K562 (cell line): ENCODE data around the gene TICRR. TPM values are rescaled to one million over a fixed set of nuclear protein-coding genes. Genes with fewer than 3 reads are reported as not detected.

Source experiments
- ATAC-seq: fragments of 200-7000 bp; cut with Tn5 transposase; 3 replicates; pipeline ENCODE4 v1.9.1; 2020; ENCODE audit warnings: moderate library complexity
- BruUV-seq: library from RNA; stranded (reverse); fragments of 400-500 nt; replicated peaks from 2 replicates; lab custom pipeline; 2021; lab: Mats Ljungman, UMichigan
- CTCF ChIA-PET: fragments of 300-600 bp; formaldehyde crosslinking; extraction: SDS; loops from one replicate; lab custom pipeline; 2021; ENCODE audit warnings: low intra/inter-chr PET ratio; lab: Yijun Ruan, JAX
- POLR2A ChIA-PET: fragments of 300-600, 350-650 bp; sonication (Branson Sonifier 250); formaldehyde crosslinking; extraction: SDS; loops from one replicate; lab custom pipeline; 2021; ENCODE audit warnings: antibody characterized with exemption, inconsistent platforms; lab: Yijun Ruan, JAX
- DNase-seq, 4 experiments: peaks; one replicate each; pipeline versions ENCODE4 v3.0.0 to v3.0.0-alpha.2; 2011 to 2018; ENCODE audit warnings: low spot score in 3 of 4, mixed read lengths in 3 of 4; ENCODE audit errors: extremely low read depth in 1 of 4
- FAIRE-seq: peaks from 2 replicates; lab custom pipeline; 2011; peaks lifted over from hg19 to GRCh38; lab: Jason Lieb, UNC
- H2AFZ ChIP-seq: 2 replicates; pipeline ENCODE4 v1.6.0; 2011; ENCODE audit warnings: low read depth, low read length, control low read depth, inconsistent platforms
- H3K27ac ChIP-seq: fragments of 200-600 bp; 3 replicates; pipeline ENCODE4 v1.8.0; 2011; ENCODE audit warnings: low read depth, mild to moderate bottlenecking, control low read depth, inconsistent platforms, low read length, moderate library complexity, mixed read lengths; ENCODE audit errors: extremely low read depth
- H3K27me3 ChIP-seq, 2 experiments: fragments of 300-600 bp in 1 of 2; 2 replicates in 1 of 2; 3 replicates in 1 of 2; pipeline versions ENCODE4 v1.6.0 to v1.8.0; 2011; ENCODE audit warnings: inconsistent platforms in 2 of 2, low read length in 2 of 2, mild to moderate bottlenecking in 1 of 2, mixed read lengths in 1 of 2, moderate library complexity in 1 of 2; ENCODE audit not compliant: control insufficient read depth in 2 of 2, insufficient read depth in 2 of 2
- H3K36me3 ChIP-seq: fragments of 300-600 bp; 3 replicates; pipeline ENCODE4 v1.8.0; 2011; ENCODE audit warnings: mild to moderate bottlenecking, low read length, inconsistent platforms; ENCODE audit not compliant: control insufficient read depth, insufficient read depth
- H3K4me1 ChIP-seq, 2 experiments: fragments of 200-600 bp in 1 of 2; replicated peaks in 1 of 2; 2 replicates in 1 of 2; 3 replicates in 1 of 2; pipeline versions ENCODE4 v1.5.1 to v1.8.0; 2011; ENCODE audit warnings: inconsistent platforms in 2 of 2, low read length in 2 of 2, mild to moderate bottlenecking in 1 of 2, mixed read lengths in 1 of 2, moderate library complexity in 1 of 2; ENCODE audit not compliant: control insufficient read depth in 2 of 2, insufficient read depth in 2 of 2
- H3K4me2 ChIP-seq: 2 replicates; pipeline ENCODE4 v1.6.1; 2011; ENCODE audit warnings: low read length, control low read depth, inconsistent platforms, mixed read lengths; ENCODE audit not compliant: insufficient read depth
- H3K4me3 ChIP-seq: fragments of 200-600 bp; sonication (generic), shearing (Covaris generic); 2 replicates; pipeline ENCODE4 v1.5.1; 2016; ENCODE audit warnings: control low read depth, inconsistent platforms
- H3K79me2 ChIP-seq: fragments of 200-600 bp; 3 replicates; pipeline ENCODE4 v1.8.0; 2011; ENCODE audit warnings: low read length, inconsistent platforms; ENCODE audit not compliant: control insufficient read depth, insufficient read depth
- H3K9ac ChIP-seq, 2 experiments: 2 replicates each; pipeline versions ENCODE4 v1.6.0 to v1.6.1; 2011; ENCODE audit warnings: low read depth in 2 of 2, low read length in 2 of 2, control low read depth in 1 of 2, inconsistent platforms in 1 of 2, mild to moderate bottlenecking in 1 of 2, mixed read lengths in 1 of 2; ENCODE audit not compliant: insufficient read depth in 1 of 2
- H3K9me1 ChIP-seq: one replicate; pipeline ENCODE4 v1.6.0; 2011; ENCODE audit warnings: inconsistent platforms, mild to moderate bottlenecking, low read length, moderate library complexity; ENCODE audit not compliant: control insufficient read depth, insufficient read depth
- H3K9me3 ChIP-seq: replicated peaks from 2 replicates; pipeline ENCODE4 v1.5.1; 2011; ENCODE audit warnings: low read depth, low read length, inconsistent platforms; ENCODE audit not compliant: control insufficient read depth, insufficient read depth
- H4K20me1 ChIP-seq: replicated peaks from 2 replicates; pipeline ENCODE4 v1.6.1; 2011; ENCODE audit warnings: low read length, inconsistent platforms, mixed read lengths; ENCODE audit not compliant: control insufficient read depth, insufficient read depth
- BACH1 ChIP-seq: fragments of 200-800 bp; sonication (Bioruptor generic); IDR thresholded peaks from 2 replicates; pipeline ENCODE4 v1.6.1; 2016; ENCODE audit warnings: missing genetic modification characterization, missing compliant biosample characterization
- C11orf30 ChIP-seq: fragments of 450-650 bp; IDR thresholded peaks from 2 replicates; pipeline ENCODE4 v1.6.1; 2016; ENCODE audit warnings: low read depth, mild to moderate bottlenecking
- ELF1 ChIP-seq: fragments of 200-800 bp; sonication (Bioruptor generic); IDR thresholded peaks from 2 replicates; pipeline ENCODE4 v1.6.1; 2016; ENCODE audit warnings: missing genetic modification characterization, missing compliant biosample characterization
- HNRNPLL ChIP-seq: fragments of 200-400 bp; formaldehyde crosslinking; IDR thresholded peaks from 2 replicates; pipeline ENCODE4 v1.6.1; 2017; ENCODE audit warnings: low read length, low read depth, mild to moderate bottlenecking; ENCODE audit not compliant: poor library complexity, severe bottlenecking
- MAFG ChIP-seq: fragments of 450-650 bp; conservative IDR thresholded peaks from 2 replicates; pipeline ENCODE4 v1.6.1; 2016; ENCODE audit warnings: missing genetic modification characterization, missing compliant biosample characterization
- MAFK ChIP-seq: IDR thresholded peaks from 2 replicates; pipeline ENCODE4 v1.6.1; 2011; ENCODE audit warnings: low read length, improper control_type of control experiment
- RBM14 ChIP-seq: fragments of 200-400 bp; formaldehyde crosslinking; IDR thresholded peaks from 2 replicates; pipeline ENCODE4 v1.6.1; 2018; ENCODE audit warnings: low read depth, mild to moderate bottlenecking, low read length, moderate library complexity, borderline replicate concordance; ENCODE audit not compliant: insufficient read depth
- STAT5A ChIP-seq: IDR thresholded peaks from 2 replicates; pipeline ENCODE4 v1.6.1; 2012; ENCODE audit warnings: low read length, inconsistent platforms, borderline replicate concordance
- ZNF282 ChIP-seq: sonication (generic); formaldehyde crosslinking; IDR thresholded peaks from 2 replicates; pipeline ENCODE4 v1.8.1; 2023; ENCODE audit warnings: missing genetic modification reagents
- ZNF316 ChIP-seq: fragments of 450-650 bp; IDR thresholded peaks from 2 replicates; pipeline ENCODE4 v1.6.1; 2016
- WGBS: fragments of 100-300 bp; shearing (Covaris generic); methylation state at CpG from one replicate; pipeline ENCODE4 v1.1.6; 2016; ENCODE audit warnings: low coverage, mixed read lengths; ENCODE audit not compliant: insufficient coverage; ENCODE audit errors: missing lambda C conversion rate; 5-methylcytosine and 5-hydroxymethylcytosine counted together
- in situ Hi-C: fragments of 300-500 bp; cut with MboI; formaldehyde crosslinking; loops from 4 replicates; pipeline ENCODE4 v1.15.0; 2018; ENCODE audit warnings: inconsistent platforms, mixed read lengths
- intact Hi-C: fragments of 100-400 bp; cut with micrococcal nuclease; formaldehyde crosslinking; loops from 2 replicates; pipeline ENCODE4 v1.14.2; 2022
- polyA plus RNA-seq, 8 experiments: library from polyadenylated mRNA; depleted of rRNA in 4 of 8; stranded (reverse) in 5 of 8; unstranded in 3 of 8; fragments of >200 nt; fragmentation: Nextera tagmentation in 2 of 8; fragmentation: Illumina TruSeq in 1 of 8; extraction: Ambion mirVana in 2 of 8; extraction: Trizol in 1 of 8; gene quantifications; 2 replicates each; pipeline versions ENCODE4 v1.2.1 to v1.2.3, GENCODE V29; 2011 to 2014; ENCODE audit warnings: inconsistent platforms in 1 of 8, missing spikeins in 1 of 8
- total RNA-seq, 7 experiments: library from RNA; depleted of rRNA in 6 of 7; stranded (reverse); fragments of >200 nt in 6 of 7; fragmentation: Illumina TruSeq in 2 of 7; extraction: Trizol in 2 of 7; gene quantifications; 2 replicates each; pipeline versions ENCODE4 v1.2.1 to v1.2.3, GENCODE V29; 2011 to 2021; ENCODE audit warnings: low replicate concordance in 1 of 7

TICRR gene
- total and polyA plus RNA-seq, 9 of the 15 experiments (the other 6 are each of a cell fraction or from before 2014, with no cell fraction given), result 0.84 to 22.9 (median 13.7) TPM

GRCh38 chr15:89668171-89668570 is 92.9 kb downstream of the TICRR start:
- no peak overlapping the region for H2AFZ ChIP-seq
- H3K9me3 ChIP-seq, result no peaks in the 10 kb centered on the region
- FAIRE-seq (no peak), DNase-seq (no peak), ATAC-seq (no peak)
- intact Hi-C loops, result no loop called here
- no peak overlapping the region for H3K4me3 ChIP-seq
- WGBS, result 2% methylated on average over 3 of the region's 3 CpGs
- H3K36me3 ChIP-seq, result no peaks in the 10 kb centered on the region
- H3K27ac ChIP-seq, result no peak overlapping the region
- CTCF ChIA-PET, result no interaction called here
- H3K4me2 ChIP-seq, result no peak overlapping the region
- peaks cover 17 to 81% of the 10 kb centered on the region in 2 experiments for H3K27me3 ChIP-seq
- peak; percentile 28; the same call in 1 of the 2 replicates for TF ChIP-seq MAFK
- TF ChIP-seq ELF1, result no peak
- no peak for TF ChIP-seq STAT5A
- TF ChIP-seq MAFG, result peak; percentile 31; the same call in 1 of the 2 replicates
- no peak for TF ChIP-seq RBM14
- no peak for TF ChIP-seq ZNF282 (CRISPR knock-in tag)
- no peak for TF ChIP-seq HNRNPLL
- no peak for TF ChIP-seq BACH1 (tag)
- TF ChIP-seq C11orf30, result peak; percentile 39; the same call in 1 of the 2 replicates
- peak; percentile 71 for TF ChIP-seq ZNF316
- BruUV-seq, result no TSS peak
- no peaks in the 10 kb centered on the region for H3K79me2 ChIP-seq
- in situ Hi-C loops, result no loop called here
- H4K20me1 ChIP-seq, result no peaks in the 10 kb centered on the region
- no peaks in the 10 kb centered on the region for H3K9me1 ChIP-seq
- no peak overlapping the region for H3K9ac ChIP-seq
- POLR2A ChIA-PET, result no interaction called here
- peaks cover 0 to 25% of the 10 kb centered on the region in 2 experiments; a peak in 3 of 5 replicates for H3K4me1 ChIP-seq
